Tibial artery (tissue), 4 donors: Measurements from ENCODE around the gene HENMT1.
"Not testable (repeated sequence)": the region's sequence is repeated elsewhere in the genome, so short reads cannot be mapped to it uniquely, and the experiment has no call there.

Experiments used
- DNase-seq, 2 donors: peaks; one replicate each; pipeline ENCODE4 v3.0.0-alpha.2; 2019
- H3K27ac ChIP-seq, 2 donors: fragments of 200-600 bp; sonication (generic) in 1 of 2; 1 replicate in 1 of 2; 2 replicates in 1 of 2; pipeline ENCODE4 v1.5.1; 2018 to 2019; ENCODE audit warnings: mild to moderate bottlenecking in 1 of 2
- H3K27me3 ChIP-seq, 2 donors: fragments of 200-600 bp; sonication (generic) in 1 of 2; one replicate each; pipeline versions ENCODE4 v1.5.1 to v1.6.0; 2016 to 2019
- H3K36me3 ChIP-seq, 3 donors: fragments of 200-600 bp; sonication (generic) in 2 of 3; one replicate each; pipeline ENCODE4 v1.5.1; 2016 to 2019; ENCODE audit warnings: mild to moderate bottlenecking in 2 of 3
- H3K4me1 ChIP-seq, 4 donors: fragments of 200-600 bp; sonication (generic) in 2 of 4; 1 replicate in 3 of 4; 2 replicates in 1 of 4; pipeline ENCODE4 v1.5.1; 2016 to 2019
- H3K4me3 ChIP-seq, 2 donors: fragments of 200-600 bp; sonication (generic) in 1 of 2; 1 replicate in 1 of 2; 2 replicates in 1 of 2; pipeline ENCODE4 v1.5.1; 2018 to 2019; ENCODE audit warnings: mild to moderate bottlenecking in 2 of 2
- H3K9me3 ChIP-seq, 3 donors: fragments of 200-600 bp; sonication (generic) in 1 of 3; one replicate each; pipeline ENCODE4 v1.5.1; 2016 to 2019
- intact Hi-C: fragments of 100-400 bp; cut with DNase I; formaldehyde crosslinking; loops from one replicate; pipeline ENCODE4 v1.15.0; 2023; ENCODE audit warnings: low total_unique reads
- TF ChIP-seq, protein P1 (sequence below), 2 experiments: fragments of 200-600 bp in 1 of 2; fragments of 450-650 bp in 1 of 2; IDR thresholded peaks; one replicate each; pipeline ENCODE4 v1.5.1; 2017 to 2019; ENCODE audit warnings: antibody characterized with exemption in 2 of 2, mild to moderate bottlenecking in 1 of 2, moderate library complexity in 1 of 2

The HENMT1 gene

DNA sequence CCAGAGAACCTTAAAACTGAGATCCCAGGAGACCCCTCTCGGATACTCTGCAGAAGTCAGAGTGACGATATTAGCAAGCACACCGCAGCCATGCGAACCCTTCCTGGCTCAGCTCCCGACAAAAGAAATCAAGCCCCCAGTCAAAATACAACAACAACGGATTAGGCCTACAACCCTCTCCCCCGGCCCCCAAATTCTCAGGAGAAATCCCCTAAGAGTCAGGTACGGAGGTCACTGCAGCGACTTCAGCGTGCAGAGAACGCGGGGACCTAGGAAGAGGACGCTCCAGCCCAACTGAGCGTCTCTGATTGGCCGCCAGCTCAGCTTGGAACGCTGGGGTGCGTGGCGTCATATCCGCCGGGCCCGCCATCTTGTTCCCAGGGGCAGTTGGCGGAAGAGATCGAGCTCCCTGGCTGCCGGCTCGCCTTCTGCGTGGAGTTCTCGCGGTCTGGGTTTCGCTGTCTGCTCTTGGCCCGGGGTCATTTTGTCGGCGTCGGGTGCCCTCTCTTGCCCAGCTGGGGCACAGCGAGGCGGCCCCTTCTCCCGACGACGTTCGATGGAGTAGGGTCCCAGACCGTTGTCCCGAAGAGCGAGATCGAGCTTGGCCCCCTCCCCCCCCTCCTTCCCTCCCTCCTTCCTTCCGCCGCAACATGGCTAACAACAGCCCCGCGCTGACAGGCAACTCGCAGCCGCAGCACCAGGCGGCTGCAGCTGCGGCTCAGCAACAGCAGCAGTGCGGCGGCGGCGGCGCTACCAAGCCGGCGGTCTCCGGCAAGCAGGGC is 31.2 kb upstream of the HENMT1 start, which contains the start of gene PRPF38B:
Gene PRPF38B (plus strand): TSS at position 369 of the 782 bp plus-strand sequence. CDS start 282 bp downstream, at position 651.
- Histone ChIP-seq H3K9me3 (no peaks in the 10 kb centered on the region), H3K4me1 (peaks cover 0 to 33% (median 16%) of the 10 kb centered on the region in 4 donors), H3K36me3 (peaks cover 13 to 15% (median 14%) of the 10 kb centered on the region in 3 donors), H3K27me3 (no peaks in the 10 kb centered on the region), H3K4me3 (peak within 1 kb of the TSS; percentile 79 to 93), H3K27ac (peak within 1 kb of the TSS; percentile 92 to 98)
- TF ChIP-seq, protein P1, sequence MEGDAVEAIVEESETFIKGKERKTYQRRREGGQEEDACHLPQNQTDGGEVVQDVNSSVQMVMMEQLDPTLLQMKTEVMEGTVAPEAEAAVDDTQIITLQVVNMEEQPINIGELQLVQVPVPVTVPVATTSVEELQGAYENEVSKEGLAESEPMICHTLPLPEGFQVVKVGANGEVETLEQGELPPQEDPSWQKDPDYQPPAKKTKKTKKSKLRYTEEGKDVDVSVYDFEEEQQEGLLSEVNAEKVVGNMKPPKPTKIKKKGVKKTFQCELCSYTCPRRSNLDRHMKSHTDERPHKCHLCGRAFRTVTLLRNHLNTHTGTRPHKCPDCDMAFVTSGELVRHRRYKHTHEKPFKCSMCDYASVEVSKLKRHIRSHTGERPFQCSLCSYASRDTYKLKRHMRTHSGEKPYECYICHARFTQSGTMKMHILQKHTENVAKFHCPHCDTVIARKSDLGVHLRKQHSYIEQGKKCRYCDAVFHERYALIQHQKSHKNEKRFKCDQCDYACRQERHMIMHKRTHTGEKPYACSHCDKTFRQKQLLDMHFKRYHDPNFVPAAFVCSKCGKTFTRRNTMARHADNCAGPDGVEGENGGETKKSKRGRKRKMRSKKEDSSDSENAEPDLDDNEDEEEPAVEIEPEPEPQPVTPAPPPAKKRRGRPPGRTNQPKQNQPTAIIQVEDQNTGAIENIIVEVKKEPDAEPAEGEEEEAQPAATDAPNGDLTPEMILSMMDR (IDR thresholded peaks at IDR 0.05) = no peak
- intact Hi-C loops = loop anchor here (2.0 kb wide), 1 partner anchor 55 kb away; the partner anchor contains the start of gene STXBP3
- peak; percentile 94 to 96 for DNase-seq

DNA sequence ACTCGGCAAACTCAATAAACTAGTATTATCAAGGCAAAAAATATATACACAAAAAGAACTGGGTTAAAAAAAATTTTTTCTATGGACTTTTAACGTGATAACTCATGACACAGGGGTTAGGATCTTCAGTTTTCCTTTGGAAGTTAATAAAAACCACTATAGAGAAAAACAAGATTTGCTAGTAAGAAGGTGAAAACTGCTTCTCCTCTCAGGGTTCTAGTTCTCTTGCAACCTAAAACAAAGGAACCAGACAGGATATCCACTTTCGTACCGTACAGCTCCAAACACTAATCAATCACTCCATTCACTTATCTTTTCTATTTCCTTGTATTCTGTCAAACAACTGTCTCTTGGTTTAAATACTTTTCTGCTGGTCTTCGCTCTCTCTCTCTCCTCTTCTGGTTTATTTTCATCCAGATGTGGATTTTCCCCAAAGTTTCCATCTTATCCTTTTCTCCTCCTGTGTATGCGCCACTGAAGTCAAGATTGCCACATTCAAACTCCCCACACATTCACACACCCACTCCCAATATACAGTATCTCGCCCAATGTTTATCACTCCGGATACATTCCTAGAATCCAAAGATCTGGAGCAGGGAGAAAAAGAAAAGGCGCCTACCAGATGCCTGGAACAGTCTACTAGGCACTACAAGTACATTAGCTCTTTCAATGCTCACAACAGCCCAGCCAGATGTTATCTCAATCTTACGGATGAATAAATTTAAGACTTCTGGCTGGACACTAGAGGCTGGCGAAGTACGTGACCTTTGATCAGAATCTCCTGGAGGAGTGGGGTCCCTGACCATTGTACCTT is 30.4 kb upstream of the HENMT1 start:
- no peak for DNase-seq
- H3K27ac ChIP-seq = peak overlapping the region; percentile 92 to 98
- peaks cover 6 to 7% (median 6%) of the 10 kb centered on the region in 3 donors for H3K36me3 ChIP-seq
- H3K27me3 ChIP-seq = no peaks in the 10 kb centered on the region
- TF ChIP-seq, protein P1 (IDR thresholded peaks at IDR 0.05) = no peak
- peak overlapping the region; percentile 79 to 93 for H3K4me3 ChIP-seq
- no peaks in the 10 kb centered on the region for H3K9me3 ChIP-seq
- intact Hi-C loops = no loop called here
- H3K4me1 ChIP-seq = peaks cover 0 to 41% (median 16%) of the 10 kb centered on the region in 4 donors

DNA sequence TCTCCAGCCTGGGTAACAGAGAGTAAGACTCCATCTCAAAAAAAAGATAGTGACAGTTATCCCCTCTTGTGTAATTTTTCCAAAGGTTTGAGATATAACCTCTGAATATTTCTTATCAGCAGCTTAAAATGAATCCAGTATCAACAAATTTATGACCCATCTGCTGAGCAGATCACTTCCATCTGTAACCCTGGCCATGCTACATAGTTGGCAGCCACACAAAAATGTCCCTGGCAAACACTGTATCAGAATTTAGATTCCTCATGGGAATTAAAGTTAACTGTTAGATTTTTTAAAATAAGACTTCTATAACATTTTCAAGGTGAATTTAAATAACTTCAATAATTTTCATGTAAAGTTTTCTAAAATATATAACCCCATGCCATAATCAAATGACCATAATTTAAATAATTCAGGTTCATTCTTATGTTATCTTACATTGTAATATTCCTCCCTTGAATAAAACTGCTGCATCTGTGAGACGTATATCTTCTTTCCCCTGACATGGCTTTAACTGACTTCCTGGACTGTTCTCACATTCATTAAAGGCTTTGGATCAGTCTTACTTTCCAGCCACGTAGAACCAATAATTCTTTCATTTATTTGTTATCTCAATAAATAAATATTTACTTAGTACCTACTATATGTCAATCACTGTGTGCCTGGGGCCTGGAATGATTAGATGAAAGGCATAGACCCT is 25.9 kb upstream of the HENMT1 start:
- no peaks in the 10 kb centered on the region for H3K27me3 ChIP-seq
- intact Hi-C loops = no loop called here
- H3K36me3 ChIP-seq = no peaks in the 10 kb centered on the region
- no peaks in the 10 kb centered on the region for H3K9me3 ChIP-seq
- H3K27ac ChIP-seq = no peak overlapping the region
- no peak overlapping the region for H3K4me3 ChIP-seq
- TF ChIP-seq, protein P1 (IDR thresholded peaks at IDR 0.05) = no peak
- H3K4me1 ChIP-seq = peaks cover 0 to 17% (median 8%) of the 10 kb centered on the region in 4 donors
- no peak for DNase-seq

DNA sequence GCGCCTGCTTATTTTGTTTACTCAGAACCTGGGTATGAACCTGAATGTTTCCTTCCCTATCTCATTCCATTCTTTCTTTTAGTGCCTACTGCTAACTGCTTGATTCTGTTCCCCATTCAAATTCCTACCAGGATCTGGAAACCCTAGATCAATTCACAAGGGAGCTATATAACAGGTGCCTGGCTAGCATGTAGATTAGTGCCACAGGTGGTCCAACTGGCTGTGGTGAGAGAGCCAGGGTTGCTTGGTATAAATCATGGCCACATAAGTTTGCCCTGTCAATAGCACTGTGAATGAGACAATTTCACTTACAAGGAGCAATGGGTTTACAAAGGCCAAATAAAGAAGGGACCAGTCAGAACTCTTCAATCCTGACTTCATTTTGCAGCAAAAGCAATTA is 24.6 kb upstream of the HENMT1 start:
- peaks cover 0 to 11% (median 0%) of the 10 kb centered on the region in 4 donors for H3K4me1 ChIP-seq
- no peaks in the 10 kb centered on the region for H3K27me3 ChIP-seq
- DNase-seq = no peak
- intact Hi-C loops = no loop called here
- TF ChIP-seq, protein P1 (IDR thresholded peaks at IDR 0.05) = no peak
- H3K4me3 ChIP-seq = no peak overlapping the region
- H3K27ac ChIP-seq = no peak overlapping the region
- H3K9me3 ChIP-seq = no peaks in the 10 kb centered on the region
- no peaks in the 10 kb centered on the region for H3K36me3 ChIP-seq

DNA sequence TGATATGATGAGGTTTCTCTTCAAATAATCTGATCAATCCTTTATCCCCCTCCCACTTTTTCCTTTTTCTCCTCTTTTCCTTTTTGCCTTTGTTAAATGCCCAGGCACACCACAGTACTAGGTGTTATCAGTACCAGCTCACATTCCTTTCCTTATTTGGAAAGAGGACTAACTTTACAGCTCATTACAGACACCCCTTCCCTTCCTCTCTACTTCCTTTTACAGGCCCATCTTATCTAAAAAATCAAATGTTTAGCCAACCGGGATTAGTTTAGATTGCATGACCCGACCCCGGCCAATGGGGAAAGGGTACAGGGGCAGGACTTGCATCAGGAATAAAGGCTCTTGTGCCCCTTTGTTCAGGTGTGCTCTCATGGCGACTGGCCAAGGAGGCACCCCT is 20.8 kb upstream of the HENMT1 start:
- H3K9me3 ChIP-seq, intact Hi-C loops, H3K27me3 ChIP-seq, H3K4me3 ChIP-seq, H3K36me3 ChIP-seq, H3K27ac ChIP-seq, DNase-seq, H3K4me1 ChIP-seq: not testable (repeated sequence)
